Measurements from ENCODE around the gene CFAP251. TPM values are rescaled to one million over a fixed set of nuclear protein-coding genes. Genes with fewer than 3 reads are reported as not detected.

Gene CFAP251
- total and polyA plus RNA-seq, 12 donors: 0.52 to 4.6 (median 1.5) TPM

- intact Hi-C loops (cut with DNase I): no loop called here
- no peaks in the 10 kb centered on the region for H3K27me3 ChIP-seq
- TF ChIP-seq CTCF (IDR thresholded peaks at IDR 0.05): no peak
- peaks cover 12 to 23% (median 18%) of the 10 kb centered on the region in 9 donors for H3K4me1 ChIP-seq
- WGBS, 2 donors: 98 to 99% methylated on average over 8 of the region's 8 CpGs
- no peak overlapping the region for H3K4me3 ChIP-seq
- H3K27ac ChIP-seq: no peak overlapping the region
- peaks cover 0 to 61% (median 11%) of the 10 kb centered on the region in 9 donors for H3K36me3 ChIP-seq
- H3K9me3 ChIP-seq: no peaks in the 10 kb centered on the region
- ATAC-seq: no peak
- no peak for DNase-seq
Observed at GRCh38 chr12:122048151-122048550, 129.8 kb downstream of the CFAP251 start.

- no peak for DNase-seq
- WGBS, 2 donors: 93 to 96% methylated on average over 9 of the region's 9 CpGs
- H3K4me3 ChIP-seq: no peak overlapping the region
- peaks cover 12 to 33% (median 24%) of the 10 kb centered on the region in 9 donors for H3K4me1 ChIP-seq
- intact Hi-C loops (cut with DNase I): loop anchor here in 7 of 10 donors (5.0 to 10.0 kb wide), 5 partner anchors 135 to 155 kb away; partner anchors contain the start of genes B3GNT4 (in 2 of the 7), CFAP251 (in 1 of the 7) and LRRC43 (in 1 of the 7)
- TF ChIP-seq CTCF (IDR thresholded peaks at IDR 0.05): no peak
- no peaks in the 10 kb centered on the region for H3K9me3 ChIP-seq
- ATAC-seq: no peak
- peaks cover 0 to 46% (median 4%) of the 10 kb centered on the region in 9 donors for H3K36me3 ChIP-seq
- H3K27ac ChIP-seq: peak overlapping the region in 1 of 10 donors; percentile 84
- H3K27me3 ChIP-seq: no peaks in the 10 kb centered on the region
Observed at GRCh38 chr12:122049827-122050226, 131.4 kb downstream of the CFAP251 start.

GRCh38 chr12:122050706-122051105 is 132.3 kb downstream of the CFAP251 start:
- intact Hi-C loops (cut with DNase I): loop anchor here in 7 of 10 donors (5.0 to 10.0 kb wide), 5 partner anchors 134 to 154 kb away; partner anchors contain the start of genes B3GNT4 (in 2 of the 7), CFAP251 (in 1 of the 7) and LRRC43 (in 1 of the 7)
- peak in 2 of 8 donors; percentile 1 to 29 for ATAC-seq
- H3K36me3 ChIP-seq: peaks cover 0 to 46% (median 10%) of the 10 kb centered on the region in 9 donors
- DNase-seq: no peak
- TF ChIP-seq CTCF (IDR thresholded peaks at IDR 0.05): no peak
- no peaks in the 10 kb centered on the region for H3K9me3 ChIP-seq
- H3K4me1 ChIP-seq: peaks cover 12 to 33% (median 24%) of the 10 kb centered on the region in 9 donors
- H3K27ac ChIP-seq: peak overlapping the region; percentile 83 to 91 (median 90)
- no peak overlapping the region for H3K4me3 ChIP-seq
- WGBS, 2 donors: 83 to 88% methylated on average over 20 of the region's 20 CpGs
- no peaks in the 10 kb centered on the region for H3K27me3 ChIP-seq

GRCh38 chr12:122051231-122051876 is 133.0 kb downstream of the CFAP251 start:
- intact Hi-C loops (cut with DNase I): loop anchor here in 7 of 10 donors (5.0 to 10.0 kb wide), 5 partner anchors 133 to 153 kb away; partner anchors contain the start of genes B3GNT4 (in 2 of the 7), CFAP251 (in 1 of the 7) and LRRC43 (in 1 of the 7)
- peak; percentile 46 to 76 for DNase-seq
- 7 to 12% methylated on average over 14 of the region's 14 CpGs for WGBS, 2 donors

More at GRCh38 chr12:122051231-122051876, 133.0 kb downstream of the CFAP251 start:
- Histone ChIP-seq H3K27me3 (no peaks in the 10 kb centered on the region), H3K4me3 (peak overlapping the region in 1 of 10 donors; percentile 16), H3K4me1 (peaks cover 12 to 33% (median 24%) of the 10 kb centered on the region in 9 donors), H3K36me3 (peaks cover 0 to 46% (median 10%) of the 10 kb centered on the region in 9 donors), H3K27ac (peak overlapping the region; percentile 83 to 91 (median 90)), H3K9me3 (no peaks in the 10 kb centered on the region)
- TF ChIP-seq CTCF (IDR thresholded peaks at IDR 0.05): no peak
- peak; percentile 57 to 88 (median 82) for ATAC-seq

All from heart right ventricle (tissue), 16 donors.